HepG2 (cell line): ENCODE data around the gene S1PR2. TPM values are rescaled to one million over a fixed set of nuclear protein-coding genes. Genes with fewer than 3 reads are reported as not detected.
A peak's percentile ranks its signal among the peaks of the same experiment; 100 is the strongest.

Experiments
- CAMTA2 ChIP-seq: sonication (generic); formaldehyde crosslinking; IDR thresholded peaks from 2 replicates; pipeline ENCODE4 v1.4.0; 2020; ENCODE audit warnings: mild to moderate bottlenecking, missing genetic modification reagents, borderline replicate concordance
- E2F1 ChIP-seq: sonication (generic); formaldehyde crosslinking; IDR thresholded peaks from 2 replicates; pipeline ENCODE4 v1.5.0; 2020; ENCODE audit warnings: missing genetic modification reagents
- ELF1 ChIP-seq: sonication (generic); formaldehyde crosslinking; IDR thresholded peaks from 2 replicates; pipeline ENCODE4 v1.4.0; 2020; ENCODE audit warnings: missing genetic modification reagents
- MIER2 ChIP-seq: IDR thresholded peaks from 2 replicates; pipeline ENCODE4 v1.6.1; 2016; ENCODE audit warnings: missing biosample characterization, missing genetic modification reagents
- NFATC3 ChIP-seq: sonication (generic); formaldehyde crosslinking; IDR thresholded peaks from 2 replicates; pipeline ENCODE4 v1.5.1; 2020; ENCODE audit warnings: mild to moderate bottlenecking, missing genetic modification reagents
- SMAD3 ChIP-seq: sonication (generic); formaldehyde crosslinking; IDR thresholded peaks from 2 replicates; pipeline ENCODE4 v1.4.0; 2020; ENCODE audit warnings: missing genetic modification reagents
- SNAPC2 ChIP-seq: sonication (generic); formaldehyde crosslinking; IDR thresholded peaks from 2 replicates; pipeline ENCODE4 v1.8.1; 2022; ENCODE audit warnings: mild to moderate bottlenecking, missing genetic modification reagents
- STAT6 ChIP-seq: sonication (generic); formaldehyde crosslinking; IDR thresholded peaks from 2 replicates; pipeline ENCODE4 v1.4.0; 2020; ENCODE audit warnings: missing genetic modification reagents, mild to moderate bottlenecking, borderline replicate concordance
- TAF1 ChIP-seq: sonication (generic); formaldehyde crosslinking; IDR thresholded peaks from 2 replicates; pipeline ENCODE4 v1.4.0; 2020; ENCODE audit warnings: missing genetic modification reagents
- TBP ChIP-seq: sonication (generic); formaldehyde crosslinking; IDR thresholded peaks from 2 replicates; pipeline ENCODE4 v1.5.0; 2020; ENCODE audit warnings: missing genetic modification reagents
- THAP8 ChIP-seq: sonication (generic); formaldehyde crosslinking; IDR thresholded peaks from 2 replicates; pipeline ENCODE4 v1.5.1; 2020; ENCODE audit warnings: missing genetic modification reagents, mild to moderate bottlenecking, borderline replicate concordance
- ZBTB44 ChIP-seq: sonication (generic); formaldehyde crosslinking; IDR thresholded peaks from 2 replicates; pipeline ENCODE4 v1.4.0; 2020; ENCODE audit warnings: missing genetic modification reagents
- ZFAT ChIP-seq: sonication (generic); formaldehyde crosslinking; conservative IDR thresholded peaks from 2 replicates; pipeline ENCODE4 v1.8.1; 2023; ENCODE audit warnings: missing genetic modification reagents, inconsistent platforms
- ZNF18 ChIP-seq: sonication (generic); formaldehyde crosslinking; IDR thresholded peaks from 2 replicates; pipeline ENCODE4 v1.8.0; 2022; ENCODE audit warnings: mild to moderate bottlenecking, missing genetic modification reagents; ENCODE audit not compliant: insufficient replicate concordance
- ZNF609 ChIP-seq: sonication (generic); formaldehyde crosslinking; IDR thresholded peaks from 2 replicates; pipeline ENCODE4 v1.4.0; 2020; ENCODE audit warnings: mild to moderate bottlenecking, missing genetic modification reagents, borderline replicate concordance
- polyA plus RNA-seq, 8 experiments: library from polyadenylated mRNA; depleted of rRNA in 3 of 8; stranded (reverse) in 7 of 8; unstranded in 1 of 8; fragments of >200 nt; fragmentation: Illumina TruSeq in 4 of 8; extraction: Trizol in 4 of 8; gene quantifications; 2 replicates each; pipeline versions ENCODE4 v1.2.1 to v1.2.3, GENCODE V29; 2011 to 2016; ENCODE audit warnings: low read depth in 4 of 8, missing spikeins in 1 of 8, mixed read lengths in 1 of 8; ENCODE audit not compliant: insufficient read depth in 1 of 8
- total RNA-seq, 5 experiments: library from RNA; depleted of rRNA; stranded (reverse); fragments of >200 nt; fragmentation: Illumina TruSeq; extraction: Trizol; gene quantifications; 2 replicates each; pipeline ENCODE4 v1.2.3, GENCODE V29; 2016; ENCODE audit warnings: low read depth in 1 of 5

The S1PR2 gene
- total and polyA plus RNA-seq, 2 of the 13 experiments (the other 11 are each of a cell fraction or from before 2014, with no cell fraction given): 0.91 to 1.3 TPM

GRCh38 chr19:10193790-10194499, 37.2 kb downstream of the S1PR2 start (continued):
- TF ChIP-seq E2F1 (CRISPR knock-in tag): no peak
- TF ChIP-seq SMAD3: no peak
- no peak; the same call in 1 of the 2 replicates for TF ChIP-seq ZFAT (CRISPR knock-in tag)
- TF ChIP-seq THAP8 (CRISPR knock-in tag): no peak
- TF ChIP-seq ZNF609: no peak
- 0 out of 2 replicates have a peak, but pooled peaks have one; percentile 4 for TF ChIP-seq STAT6 (CRISPR knock-in tag)
- TF ChIP-seq TBP: no peak
- TF ChIP-seq ZBTB44 (CRISPR knock-in tag): 0 out of 2 replicates have a peak, but pooled peaks have one; percentile 4
- no peak for TF ChIP-seq MIER2
- no peak for TF ChIP-seq NFATC3 (CRISPR knock-in tag)
- no peak for TF ChIP-seq CAMTA2
- peak; percentile 74 for TF ChIP-seq ELF1 (CRISPR knock-in tag)
- TF ChIP-seq ZNF18 (CRISPR knock-in tag): peak; percentile 36
- no peak for TF ChIP-seq TAF1 (CRISPR knock-in tag)
- no peak for TF ChIP-seq SNAPC2 (CRISPR knock-in tag)
